ENCODE results near the gene KLHL42.

GRCh38 chr12:27777141-27777540 is 2.9 kb upstream of the KLHL42 start:
- TF ChIP-seq CTCF (IDR thresholded peaks at IDR 0.05) = no peak
- no peak for TF ChIP-seq POLR2AphosphoS5 (IDR thresholded peaks at IDR 0.05; ENCODE audit: insufficient read depth in 1 of 2, low read depth in 1 of 2)
